H9 (cell line): ENCODE measurements around the gene PRR20A. TPM values are rescaled to one million over a fixed set of nuclear protein-coding genes. Genes with fewer than 3 reads are reported as not detected.
"Not testable (repeated sequence)": the region's sequence is repeated elsewhere in the genome, so short reads cannot be mapped to it uniquely, and the experiment has no call there.

Experiments
- DNase-seq: peaks from one replicate; pipeline ENCODE4 v3.0.0-alpha.2; 2017
- H2AFZ ChIP-seq: one replicate; pipeline ENCODE4 v1.6.1; 2013; ENCODE audit warnings: mild to moderate bottlenecking, low read length, control low read depth, moderate library complexity
- H2AK5ac ChIP-seq: 2 replicates; pipeline ENCODE4 v1.6.1; 2013; ENCODE audit warnings: low read length, control low read depth, mixed read lengths; ENCODE audit not compliant: insufficient read length
- H2BK120ac ChIP-seq: one replicate; pipeline ENCODE4 v1.6.1; 2013; ENCODE audit warnings: low read depth, mild to moderate bottlenecking, low read length, control low read depth, inconsistent platforms; ENCODE audit not compliant: poor library complexity, severe bottlenecking
- H2BK12ac ChIP-seq: 2 replicates; pipeline ENCODE4 v1.6.1; 2013; ENCODE audit warnings: low read length, control low read depth, mixed read lengths, low read depth; ENCODE audit not compliant: insufficient read length
- H2BK15ac ChIP-seq: 2 replicates; pipeline ENCODE4 v1.6.1; 2013; ENCODE audit warnings: low read depth, low read length, control low read depth
- H2BK20ac ChIP-seq: one replicate; pipeline ENCODE4 v1.6.1; 2013; ENCODE audit warnings: low read depth, mild to moderate bottlenecking, low read length, control low read depth, inconsistent platforms; ENCODE audit not compliant: poor library complexity, severe bottlenecking
- H2BK5ac ChIP-seq: 2 replicates; pipeline ENCODE4 v1.6.1; 2013; ENCODE audit warnings: low read length, control low read depth, mixed read lengths; ENCODE audit not compliant: insufficient read length
- H3K14ac ChIP-seq: 2 replicates; pipeline ENCODE4 v1.6.1; 2013; ENCODE audit warnings: low read length, control low read depth; ENCODE audit not compliant: insufficient read depth
- H3K18ac ChIP-seq: 2 replicates; pipeline ENCODE4 v1.6.1; 2013; ENCODE audit warnings: low read depth, mild to moderate bottlenecking, mixed read lengths, low read length, control low read depth; ENCODE audit not compliant: insufficient read length
- H3K23ac ChIP-seq: 2 replicates; pipeline ENCODE4 v1.6.1; 2013; ENCODE audit warnings: low read length, control low read depth, mixed read lengths, low read depth; ENCODE audit not compliant: insufficient read length
- H3K23me2 ChIP-seq: 2 replicates; pipeline ENCODE4 v1.6.1; 2013; ENCODE audit warnings: low read depth, mild to moderate bottlenecking, mixed read lengths, low read length, control low read depth; ENCODE audit not compliant: insufficient read length, poor library complexity, severe bottlenecking
- H3K27ac ChIP-seq: 2 replicates; pipeline ENCODE4 v1.5.1; 2013; ENCODE audit warnings: low read length, control low read depth, mixed read lengths, low read depth; ENCODE audit not compliant: insufficient read length
- H3K27me3 ChIP-seq: 2 replicates; pipeline ENCODE4 v1.6.1; 2013; ENCODE audit warnings: low read length, control low read depth, inconsistent platforms; ENCODE audit not compliant: insufficient read depth
- H3K4ac ChIP-seq: 2 replicates; pipeline ENCODE4 v1.6.1; 2013; ENCODE audit warnings: low read depth, mild to moderate bottlenecking, control low read depth, inconsistent platforms, low read length, moderate library complexity
- H3K4me1 ChIP-seq: 2 replicates; pipeline ENCODE4 v1.6.1; 2013; ENCODE audit warnings: low read length, control low read depth, inconsistent platforms; ENCODE audit not compliant: insufficient read depth
- H3K4me2 ChIP-seq: 2 replicates; pipeline ENCODE4 v1.6.1; 2013; ENCODE audit warnings: low read length, control low read depth, mixed read lengths; ENCODE audit not compliant: insufficient read length, insufficient read depth
- H3K56ac ChIP-seq: 2 replicates; pipeline ENCODE4 v1.6.1; 2013; ENCODE audit warnings: low read depth, mild to moderate bottlenecking, mixed read lengths, low read length, control low read depth; ENCODE audit not compliant: insufficient read length
- H3K79me1 ChIP-seq: 2 replicates; pipeline ENCODE4 v1.6.1; 2013; ENCODE audit warnings: low read depth, mild to moderate bottlenecking, moderate library complexity, low read length, control low read depth, inconsistent platforms; ENCODE audit not compliant: insufficient read depth, poor library complexity, severe bottlenecking
- H3K79me2 ChIP-seq: 2 replicates; pipeline ENCODE4 v1.6.1; 2013; ENCODE audit warnings: low read length, control low read depth, inconsistent platforms; ENCODE audit not compliant: insufficient read depth
- H3K9ac ChIP-seq: 2 replicates; pipeline ENCODE4 v1.6.1; 2013; ENCODE audit warnings: low read length, control low read depth, mixed read lengths; ENCODE audit not compliant: insufficient read length; ENCODE audit errors: extremely low read depth
- H3K9me3 ChIP-seq: one replicate; pipeline ENCODE4 v1.6.1; 2013; ENCODE audit warnings: low read depth, low read length, inconsistent platforms; ENCODE audit not compliant: control insufficient read depth
- H3T11ph ChIP-seq: one replicate; pipeline ENCODE4 v1.6.1; 2013; ENCODE audit warnings: mild to moderate bottlenecking, low read length, control low read depth, inconsistent platforms
- H4K20me1 ChIP-seq: one replicate; pipeline ENCODE4 v1.6.1; 2013; ENCODE audit not compliant: control insufficient read depth, insufficient read length, insufficient read depth
- H4K5ac ChIP-seq: 2 replicates; pipeline ENCODE4 v1.6.1; 2013; ENCODE audit warnings: low read depth, mild to moderate bottlenecking, mixed read lengths, low read length, control low read depth; ENCODE audit not compliant: insufficient read length
- H4K8ac ChIP-seq: replicated peaks from 2 replicates; pipeline ENCODE4 v1.6.1; 2013; ENCODE audit warnings: low read length, control low read depth, mixed read lengths, low read depth; ENCODE audit not compliant: insufficient read length
- H4K91ac ChIP-seq: 2 replicates; pipeline ENCODE4 v1.6.1; 2013; ENCODE audit warnings: low read depth, mild to moderate bottlenecking, moderate library complexity, mixed read lengths, low read length, control low read depth; ENCODE audit not compliant: insufficient read length
- H3K27ac Mint-ChIP-seq, 3 experiments: 2 replicates in 2 of 3; 3 replicates in 1 of 3; pipeline ENCODE4 v1.8.0; 2020 to 2021; ENCODE audit warnings: mixed read lengths in 3 of 3, mild to moderate bottlenecking in 1 of 3, moderate library complexity in 1 of 3
- H3K27me3 Mint-ChIP-seq: 2 replicates; pipeline ENCODE4 v1.8.0; 2021; ENCODE audit warnings: low read depth, mild to moderate bottlenecking, moderate library complexity, mixed read lengths
- H3K36me3 Mint-ChIP-seq, 3 experiments: 2 replicates in 2 of 3; 3 replicates in 1 of 3; pipeline ENCODE4 v1.8.0; 2020 to 2021; ENCODE audit warnings: low read depth in 3 of 3, mixed read lengths in 3 of 3; ENCODE audit not compliant: insufficient read depth in 1 of 3
- H3K4me1 Mint-ChIP-seq, 2 experiments: 2 replicates each; pipeline ENCODE4 v1.8.0; 2020; ENCODE audit warnings: mixed read lengths in 2 of 2
- H3K4me3 Mint-ChIP-seq, 2 experiments: 2 replicates in 1 of 2; 3 replicates in 1 of 2; pipeline ENCODE4 v1.8.0; 2020 to 2021; ENCODE audit warnings: mild to moderate bottlenecking in 2 of 2, mixed read lengths in 2 of 2, moderate library complexity in 1 of 2
- H3K9me3 Mint-ChIP-seq, 2 experiments: 2 replicates in 1 of 2; 3 replicates in 1 of 2; pipeline ENCODE4 v1.8.0; 2020; ENCODE audit warnings: mild to moderate bottlenecking in 2 of 2, mixed read lengths in 2 of 2, moderate library complexity in 1 of 2
- WGBS: extraction: QIAGEN DNeasy Blood & Tissue Kit; methylation state at CpG from one replicate; pipeline ENCODE4 v1.1.7; 2013; ENCODE audit warnings: missing lambda C conversion rate, low lambda C conversion rate, mixed read lengths; ENCODE audit not compliant: insufficient read length; ENCODE audit errors: extremely low coverage; 5-methylcytosine and 5-hydroxymethylcytosine counted together
- total RNA-seq: library from RNA; stranded (reverse); gene quantifications from 2 replicates; pipeline ENCODE4 v1.2.1, GENCODE V29; 2021

PRR20A gene
- total RNA-seq, 1 experiment from 2014 or later, result not detected

DNA sequence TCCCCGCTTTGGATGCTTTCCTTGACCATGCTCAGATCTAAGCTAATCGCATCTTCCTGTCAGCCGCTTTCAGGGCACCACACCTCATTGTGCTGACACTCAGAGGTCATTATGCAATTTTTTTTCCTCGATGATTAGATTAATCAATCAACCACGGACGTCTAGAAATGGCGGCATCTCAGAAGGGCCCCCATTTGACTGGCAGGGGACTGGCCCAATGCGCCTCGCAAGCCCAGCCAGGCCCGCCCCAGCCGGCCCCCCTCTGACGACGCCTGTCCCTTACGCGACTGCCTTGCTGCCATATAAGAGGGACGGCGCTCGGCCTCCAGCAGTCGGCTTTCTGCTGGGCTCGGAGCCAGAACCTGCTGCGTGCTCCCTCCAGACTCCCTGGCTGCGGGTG, 13.0 kb downstream of the PRR20A start, which contains the start of gene PRR20C:
PRR20C (plus strand) TSS at position 301 of the 400 bp plus-strand sequence. CDS start 387 bp downstream, outside the sequence.
- H3K4me2 ChIP-seq, H2BK20ac ChIP-seq, H2BK12ac ChIP-seq, H3K79me1 ChIP-seq, H3K4me1 Mint-ChIP-seq, H4K20me1 ChIP-seq, H3K56ac ChIP-seq, H2BK15ac ChIP-seq, H3K27ac ChIP-seq, H3K14ac ChIP-seq, H3K27ac Mint-ChIP-seq, H3K9ac ChIP-seq, H3K9me3 Mint-ChIP-seq, DNase-seq, H3K79me2 ChIP-seq, H4K8ac ChIP-seq, H3K4ac ChIP-seq, H3K4me3 Mint-ChIP-seq, H3K4me1 ChIP-seq, H2AK5ac ChIP-seq, H3K9me3 ChIP-seq, H2BK120ac ChIP-seq, H3K36me3 Mint-ChIP-seq, H4K5ac ChIP-seq, H3K23me2 ChIP-seq, H3K18ac ChIP-seq, H2BK5ac ChIP-seq, H4K91ac ChIP-seq, H3K27me3 Mint-ChIP-seq, H3K27me3 ChIP-seq, H3K23ac ChIP-seq, H2AFZ ChIP-seq, H3T11ph ChIP-seq: not testable (repeated sequence)
- no CpG with 5 or more reads among the region's 22 CpGs for WGBS

DNA sequence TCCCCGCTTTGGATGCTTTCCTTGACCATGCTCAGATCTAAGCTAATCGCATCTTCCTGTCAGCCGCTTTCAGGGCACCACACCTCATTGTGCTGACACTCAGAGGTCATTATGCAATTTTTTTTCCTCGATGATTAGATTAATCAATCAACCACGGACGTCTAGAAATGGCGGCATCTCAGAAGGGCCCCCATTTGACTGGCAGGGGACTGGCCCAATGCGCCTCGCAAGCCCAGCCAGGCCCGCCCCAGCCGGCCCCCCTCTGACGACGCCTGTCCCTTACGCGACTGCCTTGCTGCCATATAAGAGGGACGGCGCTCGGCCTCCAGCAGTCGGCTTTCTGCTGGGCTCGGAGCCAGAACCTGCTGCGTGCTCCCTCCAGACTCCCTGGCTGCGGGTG, 19.6 kb downstream of the PRR20A start, which contains the start of gene PRR20D:
PRR20D (plus strand) TSS at position 301 of the 400 bp plus-strand sequence. CDS start 387 bp downstream, outside the sequence.
- not testable (repeated sequence) for DNase-seq, H3K9me3 ChIP-seq, H4K5ac ChIP-seq, H2AFZ ChIP-seq, H3K18ac ChIP-seq, H3K27me3 Mint-ChIP-seq, H3K79me2 ChIP-seq, H4K8ac ChIP-seq, H3K79me1 ChIP-seq, H3K9me3 Mint-ChIP-seq, H3K4me2 ChIP-seq, H3K4me3 Mint-ChIP-seq, H3K4ac ChIP-seq, H2BK20ac ChIP-seq, H2AK5ac ChIP-seq, H2BK120ac ChIP-seq, H3K36me3 Mint-ChIP-seq, H4K20me1 ChIP-seq, H3K23me2 ChIP-seq, H3K56ac ChIP-seq, H3K4me1 ChIP-seq, H2BK5ac ChIP-seq, H3K4me1 Mint-ChIP-seq, H3K27me3 ChIP-seq, H2BK15ac ChIP-seq, H3K27ac Mint-ChIP-seq, H4K91ac ChIP-seq, H2BK12ac ChIP-seq, H3T11ph ChIP-seq, H3K9ac ChIP-seq, H3K14ac ChIP-seq, H3K23ac ChIP-seq, H3K27ac ChIP-seq
- WGBS, result no CpG with 5 or more reads among the region's 22 CpGs
